Ishikawa (cell line): Measurements from ENCODE around the gene TLNRD1.

Experiments used
- EGR1 ChIP-seq: IDR thresholded peaks from 2 replicates; pipeline ENCODE4 v1.6.1; 2012
- RAD21 ChIP-seq: IDR thresholded peaks from 2 replicates; pipeline ENCODE4 v1.6.1; 2012; ENCODE audit warnings: low read depth
- TAF1 ChIP-seq: IDR thresholded peaks from 2 replicates; pipeline ENCODE4 v1.6.1; 2012; ENCODE audit warnings: low read depth, mild to moderate bottlenecking
- ZBTB7A ChIP-seq: IDR thresholded peaks from 2 replicates; pipeline ENCODE4 v1.6.1; 2012; ENCODE audit warnings: low read depth
- TF ChIP-seq, protein P1 (sequence below): IDR thresholded peaks from 2 replicates; pipeline ENCODE4 v1.6.1; 2012
- TF ChIP-seq, protein P2 (sequence below): IDR thresholded peaks from 2 replicates; pipeline ENCODE4 v1.6.1; 2012; ENCODE audit warnings: low read depth, mild to moderate bottlenecking

DNA sequence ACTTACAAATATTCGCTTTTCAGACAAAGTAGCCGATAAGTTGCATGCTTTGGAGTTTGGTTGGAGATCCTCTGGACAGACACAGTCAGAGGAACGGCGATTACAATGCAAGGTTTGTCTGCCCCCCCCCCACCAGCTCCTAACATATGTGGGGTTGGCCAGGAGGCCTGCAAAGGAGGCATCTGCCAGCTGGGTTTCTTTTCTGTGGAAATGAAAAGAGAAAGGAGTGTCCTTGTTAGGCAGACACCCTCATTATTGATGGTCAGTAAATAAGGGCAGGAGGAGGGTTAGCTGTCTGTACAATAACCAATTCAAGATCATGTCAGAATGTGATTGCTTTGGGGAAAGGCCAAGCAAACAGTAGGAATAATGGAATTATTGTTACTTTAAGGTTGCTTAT lies 49.1 kb downstream of the TLNRD1 start:
- TF ChIP-seq RAD21 (no peak), TAF1 (no peak), EGR1 (no peak), ZBTB7A (no peak)
- TF ChIP-seq, protein P1, sequence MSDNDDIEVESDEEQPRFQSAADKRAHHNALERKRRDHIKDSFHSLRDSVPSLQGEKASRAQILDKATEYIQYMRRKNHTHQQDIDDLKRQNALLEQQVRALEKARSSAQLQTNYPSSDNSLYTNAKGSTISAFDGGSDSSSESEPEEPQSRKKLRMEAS, result no peak
- TF ChIP-seq, protein P2, sequence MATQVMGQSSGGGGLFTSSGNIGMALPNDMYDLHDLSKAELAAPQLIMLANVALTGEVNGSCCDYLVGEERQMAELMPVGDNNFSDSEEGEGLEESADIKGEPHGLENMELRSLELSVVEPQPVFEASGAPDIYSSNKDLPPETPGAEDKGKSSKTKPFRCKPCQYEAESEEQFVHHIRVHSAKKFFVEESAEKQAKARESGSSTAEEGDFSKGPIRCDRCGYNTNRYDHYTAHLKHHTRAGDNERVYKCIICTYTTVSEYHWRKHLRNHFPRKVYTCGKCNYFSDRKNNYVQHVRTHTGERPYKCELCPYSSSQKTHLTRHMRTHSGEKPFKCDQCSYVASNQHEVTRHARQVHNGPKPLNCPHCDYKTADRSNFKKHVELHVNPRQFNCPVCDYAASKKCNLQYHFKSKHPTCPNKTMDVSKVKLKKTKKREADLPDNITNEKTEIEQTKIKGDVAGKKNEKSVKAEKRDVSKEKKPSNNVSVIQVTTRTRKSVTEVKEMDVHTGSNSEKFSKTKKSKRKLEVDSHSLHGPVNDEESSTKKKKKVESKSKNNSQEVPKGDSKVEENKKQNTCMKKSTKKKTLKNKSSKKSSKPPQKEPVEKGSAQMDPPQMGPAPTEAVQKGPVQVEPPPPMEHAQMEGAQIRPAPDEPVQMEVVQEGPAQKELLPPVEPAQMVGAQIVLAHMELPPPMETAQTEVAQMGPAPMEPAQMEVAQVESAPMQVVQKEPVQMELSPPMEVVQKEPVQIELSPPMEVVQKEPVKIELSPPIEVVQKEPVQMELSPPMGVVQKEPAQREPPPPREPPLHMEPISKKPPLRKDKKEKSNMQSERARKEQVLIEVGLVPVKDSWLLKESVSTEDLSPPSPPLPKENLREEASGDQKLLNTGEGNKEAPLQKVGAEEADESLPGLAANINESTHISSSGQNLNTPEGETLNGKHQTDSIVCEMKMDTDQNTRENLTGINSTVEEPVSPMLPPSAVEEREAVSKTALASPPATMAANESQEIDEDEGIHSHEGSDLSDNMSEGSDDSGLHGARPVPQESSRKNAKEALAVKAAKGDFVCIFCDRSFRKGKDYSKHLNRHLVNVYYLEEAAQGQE, result no peak
